SK-N-SH treated with all-trans-retinoic acid at 6 μM for 48 hours (cell line): ENCODE data around the gene NXPH4.

Source experiments
- ARNTL ChIP-seq: fragments of 450-650 bp; formaldehyde crosslinking; IDR thresholded peaks from 2 replicates; pipeline ENCODE4 v1.5.0; 2020; ENCODE audit warnings: low read depth, mild to moderate bottlenecking, moderate library complexity, borderline replicate concordance
- CSRNP3 ChIP-seq: fragments of 250-450 bp; sonication (Bioruptor Pico); IDR thresholded peaks from 2 replicates; pipeline ENCODE4 v1.5.1; 2021; ENCODE audit warnings: mild to moderate bottlenecking, moderate library complexity
- ISL1 ChIP-seq: fragments of 250-450 bp; sonication (Bioruptor Pico); IDR thresholded peaks from 2 replicates; pipeline ENCODE4 v2.1.2; 2022; ENCODE audit warnings: mild to moderate bottlenecking, moderate library complexity
- OSR1 ChIP-seq: fragments of 250-450 bp; sonication (Bioruptor Pico); IDR thresholded peaks from 2 replicates; pipeline ENCODE4 v1.8.0; 2022; ENCODE audit warnings: moderate library complexity, mild to moderate bottlenecking, inconsistent platforms
- PPARA ChIP-seq: fragments of 250-450 bp; sonication (Bioruptor Pico); IDR thresholded peaks from 2 replicates; pipeline ENCODE4 v1.5.0; 2020; ENCODE audit warnings: mild to moderate bottlenecking, borderline replicate concordance
- RARB ChIP-seq: fragments of 250-450 bp; sonication (Bioruptor Pico); IDR thresholded peaks from 2 replicates; pipeline ENCODE4 v1.8.0; 2021; ENCODE audit warnings: mild to moderate bottlenecking, moderate library complexity
- TOX ChIP-seq: fragments of 250-450 bp; sonication (Bioruptor Pico); IDR thresholded peaks from 2 replicates; pipeline ENCODE4 v1.8.0; 2021; ENCODE audit warnings: mild to moderate bottlenecking, moderate library complexity, borderline replicate concordance
- ZNF565 ChIP-seq: fragments of 450-650 bp; formaldehyde crosslinking; conservative IDR thresholded peaks from 2 replicates; pipeline ENCODE4 v1.5.0; 2020; ENCODE audit warnings: low read depth, mild to moderate bottlenecking, moderate library complexity
- ZNF70 ChIP-seq: fragments of 450-650 bp; formaldehyde crosslinking; IDR thresholded peaks from 2 replicates; pipeline ENCODE4 v1.5.0; 2020; ENCODE audit warnings: mild to moderate bottlenecking, moderate library complexity
- ZNF8 ChIP-seq: fragments of 450-650 bp; formaldehyde crosslinking; IDR thresholded peaks from 2 replicates; pipeline ENCODE4 v1.5.0; 2020; ENCODE audit warnings: mild to moderate bottlenecking, moderate library complexity
- TF ChIP-seq, protein P1 (sequence below): fragments of 250-450 bp; sonication (Bioruptor Pico); IDR thresholded peaks from 2 replicates; pipeline ENCODE4 v1.8.0; 2020; ENCODE audit warnings: mild to moderate bottlenecking, moderate library complexity, borderline replicate concordance
- TF ChIP-seq, protein P2 (sequence below): fragments of 250-450 bp; sonication (Bioruptor Pico); IDR thresholded peaks from 2 replicates; pipeline ENCODE4 v1.5.1; 2020; ENCODE audit warnings: low read depth, mild to moderate bottlenecking, moderate library complexity

GRCh38 chr12:57182918-57183575 is 33.5 kb upstream of the NXPH4 start:
- TF ChIP-seq ZNF565 (CRISPR knock-in tag) = no peak
- TF ChIP-seq ZNF70 (CRISPR knock-in tag) = no peak
- TF ChIP-seq PPARA (CRISPR knock-in tag) = no peak
- no peak for TF ChIP-seq RARB (CRISPR knock-in tag)
- TF ChIP-seq, protein P1, sequence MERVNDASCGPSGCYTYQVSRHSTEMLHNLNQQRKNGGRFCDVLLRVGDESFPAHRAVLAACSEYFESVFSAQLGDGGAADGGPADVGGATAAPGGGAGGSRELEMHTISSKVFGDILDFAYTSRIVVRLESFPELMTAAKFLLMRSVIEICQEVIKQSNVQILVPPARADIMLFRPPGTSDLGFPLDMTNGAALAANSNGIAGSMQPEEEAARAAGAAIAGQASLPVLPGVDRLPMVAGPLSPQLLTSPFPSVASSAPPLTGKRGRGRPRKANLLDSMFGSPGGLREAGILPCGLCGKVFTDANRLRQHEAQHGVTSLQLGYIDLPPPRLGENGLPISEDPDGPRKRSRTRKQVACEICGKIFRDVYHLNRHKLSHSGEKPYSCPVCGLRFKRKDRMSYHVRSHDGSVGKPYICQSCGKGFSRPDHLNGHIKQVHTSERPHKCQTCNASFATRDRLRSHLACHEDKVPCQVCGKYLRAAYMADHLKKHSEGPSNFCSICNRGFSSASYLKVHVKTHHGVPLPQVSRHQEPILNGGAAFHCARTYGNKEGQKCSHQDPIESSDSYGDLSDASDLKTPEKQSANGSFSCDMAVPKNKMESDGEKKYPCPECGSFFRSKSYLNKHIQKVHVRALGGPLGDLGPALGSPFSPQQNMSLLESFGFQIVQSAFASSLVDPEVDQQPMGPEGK (CRISPR knock-in tag) = no peak
- no peak for TF ChIP-seq ISL1 (CRISPR knock-in tag)
- no peak for TF ChIP-seq OSR1
- TF ChIP-seq, protein P2, sequence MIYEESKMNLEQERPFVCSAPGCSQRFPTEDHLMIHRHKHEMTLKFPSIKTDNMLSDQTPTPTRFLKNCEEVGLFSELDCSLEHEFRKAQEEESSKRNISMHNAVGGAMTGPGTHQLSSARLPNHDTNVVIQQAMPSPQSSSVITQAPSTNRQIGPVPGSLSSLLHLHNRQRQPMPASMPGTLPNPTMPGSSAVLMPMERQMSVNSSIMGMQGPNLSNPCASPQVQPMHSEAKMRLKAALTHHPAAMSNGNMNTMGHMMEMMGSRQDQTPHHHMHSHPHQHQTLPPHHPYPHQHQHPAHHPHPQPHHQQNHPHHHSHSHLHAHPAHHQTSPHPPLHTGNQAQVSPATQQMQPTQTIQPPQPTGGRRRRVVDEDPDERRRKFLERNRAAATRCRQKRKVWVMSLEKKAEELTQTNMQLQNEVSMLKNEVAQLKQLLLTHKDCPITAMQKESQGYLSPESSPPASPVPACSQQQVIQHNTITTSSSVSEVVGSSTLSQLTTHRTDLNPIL (CRISPR knock-in tag) = no peak
- TF ChIP-seq TOX (CRISPR knock-in tag) = no peak
- TF ChIP-seq CSRNP3 (CRISPR knock-in tag) = no peak
- TF ChIP-seq ZNF8 (CRISPR knock-in tag) = no peak
- no peak for TF ChIP-seq ARNTL (CRISPR knock-in tag)
